ENCODE measurements around the gene MAGEB3. TPM values are rescaled to one million over a fixed set of nuclear protein-coding genes. Genes with fewer than 3 reads are reported as not detected.

The MAGEB3 gene
- total and polyA plus RNA-seq, 9 of the 15 experiments (the other 6 are each of a cell fraction or from before 2014, with no cell fraction given): 0.07 to 0.11 TPM; not detected in 7

DNA sequence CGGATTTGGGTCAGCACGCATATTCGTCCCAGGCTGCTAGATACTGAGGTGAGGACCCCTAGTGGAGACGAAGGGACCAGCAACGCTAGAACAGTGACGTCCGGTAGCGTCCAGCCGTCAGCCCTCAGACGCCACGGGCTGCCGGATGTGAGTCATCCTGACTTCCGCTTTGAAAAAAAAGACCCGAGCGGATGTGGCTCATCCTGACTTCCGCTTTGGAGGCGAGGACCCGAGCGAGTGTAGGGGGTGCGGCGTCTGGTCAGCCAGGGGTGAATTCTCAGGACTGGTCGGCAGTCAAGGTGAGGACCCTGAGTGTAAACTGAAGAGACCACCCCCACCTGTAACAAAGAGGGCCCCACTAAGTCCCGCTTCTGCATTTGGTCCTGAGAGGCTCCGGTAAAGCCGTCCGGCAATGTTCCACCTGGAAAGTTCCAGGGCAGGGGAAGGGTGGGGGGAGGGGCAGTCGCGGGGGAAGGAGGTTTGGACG, 15.1 kb upstream of the MAGEB3 start, which contains the start of gene MAGEB2 (continued):
- no peak for TF ChIP-seq ZNF589 (CRISPR knock-in tag; IDR thresholded peaks at IDR 0.05; ENCODE audit: low read depth)
- TF ChIP-seq CREM (IDR thresholded peaks at IDR 0.05; ENCODE audit: low read depth): peak; percentile 95
- TF ChIP-seq ETV6 (IDR thresholded peaks at IDR 0.05; ENCODE audit: borderline replicate concordance in 1 of 2, low read depth in 2 of 2, low read length in 1 of 2): peak in 1 of 2 experiments; percentile 45; a peak in 1 of 4 replicates
- no peak for TF ChIP-seq ETV6 (CRISPR knock-in tag; IDR thresholded peaks at IDR 0.05; ENCODE audit: borderline replicate concordance)
- TF ChIP-seq CXXC5 (CRISPR knock-in tag; IDR thresholded peaks at IDR 0.05): peak; percentile 80
- TF ChIP-seq ETV5 (CRISPR knock-in tag; IDR thresholded peaks at IDR 0.05; ENCODE audit: low read depth): peak; percentile 87
- peak; percentile 53; the same call in 1 of the 2 replicates for TF ChIP-seq SMAD4 (CRISPR knock-in tag; conservative IDR thresholded peaks at IDR 0.05)
- TF ChIP-seq, protein P1, sequence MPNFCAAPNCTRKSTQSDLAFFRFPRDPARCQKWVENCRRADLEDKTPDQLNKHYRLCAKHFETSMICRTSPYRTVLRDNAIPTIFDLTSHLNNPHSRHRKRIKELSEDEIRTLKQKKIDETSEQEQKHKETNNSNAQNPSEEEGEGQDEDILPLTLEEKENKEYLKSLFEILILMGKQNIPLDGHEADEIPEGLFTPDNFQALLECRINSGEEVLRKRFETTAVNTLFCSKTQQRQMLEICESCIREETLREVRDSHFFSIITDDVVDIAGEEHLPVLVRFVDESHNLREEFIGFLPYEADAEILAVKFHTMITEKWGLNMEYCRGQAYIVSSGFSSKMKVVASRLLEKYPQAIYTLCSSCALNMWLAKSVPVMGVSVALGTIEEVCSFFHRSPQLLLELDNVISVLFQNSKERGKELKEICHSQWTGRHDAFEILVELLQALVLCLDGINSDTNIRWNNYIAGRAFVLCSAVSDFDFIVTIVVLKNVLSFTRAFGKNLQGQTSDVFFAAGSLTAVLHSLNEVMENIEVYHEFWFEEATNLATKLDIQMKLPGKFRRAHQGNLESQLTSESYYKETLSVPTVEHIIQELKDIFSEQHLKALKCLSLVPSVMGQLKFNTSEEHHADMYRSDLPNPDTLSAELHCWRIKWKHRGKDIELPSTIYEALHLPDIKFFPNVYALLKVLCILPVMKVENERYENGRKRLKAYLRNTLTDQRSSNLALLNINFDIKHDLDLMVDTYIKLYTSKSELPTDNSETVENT (CRISPR knock-in tag; IDR thresholded peaks at IDR 0.05): no peak
- TF ChIP-seq HCFC1 (IDR thresholded peaks at IDR 0.05; ENCODE audit: low read depth, low read length): peak; percentile 25; the same call in 1 of the 2 replicates
- TF ChIP-seq MYNN (IDR thresholded peaks at IDR 0.05): no peak
- TF ChIP-seq MYNN (CRISPR knock-in tag; IDR thresholded peaks at IDR 0.05): no peak
- peak; percentile 79 for TF ChIP-seq ELF1 (tag; IDR thresholded peaks at IDR 0.05)
- TF ChIP-seq HDAC3 (IDR thresholded peaks at IDR 0.05; ENCODE audit: borderline replicate concordance, partially characterized antibody): no peak
- TF ChIP-seq ZNF79 (CRISPR knock-in tag; IDR thresholded peaks at IDR 0.05; ENCODE audit: low read depth): no peak
- TF ChIP-seq RAD21 (CRISPR knock-in tag; conservative IDR thresholded peaks at IDR 0.05 in 1 of 2, IDR thresholded peaks at IDR 0.05 in 1 of 2): peak; percentile 28 to 35; a peak in 2 of 4 replicates
- TF ChIP-seq FOXA3 (CRISPR knock-in tag; conservative IDR thresholded peaks at IDR 0.05 in 1 of 2, IDR thresholded peaks at IDR 0.05 in 1 of 2): no peak
- TF ChIP-seq ARID2 (IDR thresholded peaks at IDR 0.05): no peak
- TF ChIP-seq, protein P2, sequence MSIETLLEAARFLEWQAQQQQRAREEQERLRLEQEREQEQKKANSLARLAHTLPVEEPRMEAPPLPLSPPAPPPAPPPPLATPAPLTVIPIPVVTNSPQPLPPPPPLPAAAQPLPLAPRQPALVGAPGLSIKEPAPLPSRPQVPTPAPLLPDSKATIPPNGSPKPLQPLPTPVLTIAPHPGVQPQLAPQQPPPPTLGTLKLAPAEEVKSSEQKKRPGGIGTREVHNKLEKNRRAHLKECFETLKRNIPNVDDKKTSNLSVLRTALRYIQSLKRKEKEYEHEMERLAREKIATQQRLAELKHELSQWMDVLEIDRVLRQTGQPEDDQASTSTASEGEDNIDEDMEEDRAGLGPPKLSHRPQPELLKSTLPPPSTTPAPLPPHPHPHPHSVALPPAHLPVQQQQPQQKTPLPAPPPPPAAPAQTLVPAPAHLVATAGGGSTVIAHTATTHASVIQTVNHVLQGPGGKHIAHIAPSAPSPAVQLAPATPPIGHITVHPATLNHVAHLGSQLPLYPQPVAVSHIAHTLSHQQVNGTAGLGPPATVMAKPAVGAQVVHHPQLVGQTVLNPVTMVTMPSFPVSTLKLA (conservative IDR thresholded peaks at IDR 0.05): peak in 1 of 2 experiments; percentile 49; a peak in 1 of 4 replicates
- TF ChIP-seq, protein P3, sequence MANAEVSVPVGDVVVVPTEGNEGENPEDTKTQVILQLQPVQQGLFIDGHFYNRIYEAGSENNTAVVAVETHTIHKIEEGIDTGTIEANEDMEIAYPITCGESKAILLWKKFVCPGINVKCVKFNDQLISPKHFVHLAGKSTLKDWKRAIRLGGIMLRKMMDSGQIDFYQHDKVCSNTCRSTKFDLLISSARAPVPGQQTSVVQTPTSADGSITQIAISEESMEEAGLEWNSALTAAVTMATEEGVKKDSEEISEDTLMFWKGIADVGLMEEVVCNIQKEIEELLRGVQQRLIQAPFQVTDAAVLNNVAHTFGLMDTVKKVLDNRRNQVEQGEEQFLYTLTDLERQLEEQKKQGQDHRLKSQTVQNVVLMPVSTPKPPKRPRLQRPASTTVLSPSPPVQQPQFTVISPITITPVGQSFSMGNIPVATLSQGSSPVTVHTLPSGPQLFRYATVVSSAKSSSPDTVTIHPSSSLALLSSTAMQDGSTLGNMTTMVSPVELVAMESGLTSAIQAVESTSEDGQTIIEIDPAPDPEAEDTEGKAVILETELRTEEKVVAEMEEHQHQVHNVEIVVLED (CRISPR knock-in tag; IDR thresholded peaks at IDR 0.05): peak; percentile 75
- no peak for TF ChIP-seq FOXM1 (IDR thresholded peaks at IDR 0.05; ENCODE audit: low read depth)
- TF ChIP-seq FOXM1 (CRISPR knock-in tag; IDR thresholded peaks at IDR 0.05; ENCODE audit: low read depth): no peak
- TF ChIP-seq, protein P4, sequence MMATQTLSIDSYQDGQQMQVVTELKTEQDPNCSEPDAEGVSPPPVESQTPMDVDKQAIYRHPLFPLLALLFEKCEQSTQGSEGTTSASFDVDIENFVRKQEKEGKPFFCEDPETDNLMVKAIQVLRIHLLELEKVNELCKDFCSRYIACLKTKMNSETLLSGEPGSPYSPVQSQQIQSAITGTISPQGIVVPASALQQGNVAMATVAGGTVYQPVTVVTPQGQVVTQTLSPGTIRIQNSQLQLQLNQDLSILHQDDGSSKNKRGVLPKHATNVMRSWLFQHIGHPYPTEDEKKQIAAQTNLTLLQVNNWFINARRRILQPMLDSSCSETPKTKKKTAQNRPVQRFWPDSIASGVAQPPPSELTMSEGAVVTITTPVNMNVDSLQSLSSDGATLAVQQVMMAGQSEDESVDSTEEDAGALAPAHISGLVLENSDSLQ (IDR thresholded peaks at IDR 0.05): peak; percentile 70
- peak; percentile 49; the same call in 1 of the 2 replicates for TF ChIP-seq PML (IDR thresholded peaks at IDR 0.05; ENCODE audit: low read length)
